HuH-7 (cell line): ENCODE measurements around the gene PAIP1.
A peak's percentile ranks its signal among the peaks of the same experiment; 100 is the strongest.
"Not testable (repeated sequence)": the region's sequence is repeated elsewhere in the genome, so short reads cannot be mapped to it uniquely, and the experiment has no call there.

Experiments
- DNase-seq: peaks from one replicate; pipeline ENCODE4 v3.0.0; 2011; ENCODE audit warnings: low spot score

The PAIP1 gene

DNA sequence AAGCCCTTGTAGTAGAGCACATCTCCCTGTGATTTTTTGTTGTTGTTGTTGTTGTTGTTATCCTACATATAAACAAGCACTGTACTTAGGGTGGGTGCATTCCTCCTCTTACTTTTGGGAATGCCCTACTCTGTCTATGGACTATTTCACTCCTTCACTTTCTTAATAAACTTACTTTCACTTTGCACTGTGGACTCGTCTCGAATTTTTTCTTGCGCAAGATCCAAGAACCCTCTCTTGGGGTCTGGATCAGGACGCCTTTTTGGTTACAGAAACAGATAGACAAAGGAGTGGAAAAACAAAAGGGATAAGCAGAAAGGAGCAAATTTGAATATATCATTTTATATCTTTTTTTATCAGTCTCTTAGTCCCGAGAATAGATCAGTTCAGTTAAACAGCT, 14.4 kb upstream of the PAIP1 start:
- no peak for DNase-seq

DNA sequence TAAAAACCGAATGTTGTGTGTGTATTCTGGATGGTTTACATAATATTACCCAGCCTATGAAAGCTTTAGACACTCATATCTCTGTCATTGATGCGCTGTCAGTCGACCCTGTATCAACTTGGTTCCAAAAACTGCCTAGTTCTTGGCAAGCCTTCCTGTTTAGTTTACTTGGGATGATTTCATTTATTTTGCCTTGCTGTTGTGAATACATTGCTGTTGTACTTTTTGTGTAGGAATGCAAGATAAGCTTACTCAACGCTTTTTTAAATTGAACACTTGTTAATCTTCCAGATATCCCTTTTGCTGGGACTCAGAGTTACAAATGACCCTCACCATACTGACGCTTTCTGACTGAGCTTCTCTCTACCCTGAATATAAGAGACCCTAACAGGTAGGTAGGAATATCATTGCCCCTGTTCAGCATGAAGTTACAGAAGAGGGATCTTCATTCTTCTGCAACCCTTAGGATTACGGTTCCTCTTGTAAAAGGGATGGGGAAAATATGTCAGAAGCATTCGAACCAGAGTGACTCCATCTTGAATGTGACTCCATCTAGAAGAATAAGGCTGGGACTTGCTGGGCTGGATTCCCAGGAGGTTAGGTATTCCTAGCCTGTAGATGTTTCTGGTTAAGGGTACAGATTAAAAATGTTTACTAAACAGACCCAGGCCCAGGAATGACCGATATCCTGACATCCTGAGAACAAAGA, 13.7 kb upstream of the PAIP1 start:
- DNase-seq, result no peak

DNA sequence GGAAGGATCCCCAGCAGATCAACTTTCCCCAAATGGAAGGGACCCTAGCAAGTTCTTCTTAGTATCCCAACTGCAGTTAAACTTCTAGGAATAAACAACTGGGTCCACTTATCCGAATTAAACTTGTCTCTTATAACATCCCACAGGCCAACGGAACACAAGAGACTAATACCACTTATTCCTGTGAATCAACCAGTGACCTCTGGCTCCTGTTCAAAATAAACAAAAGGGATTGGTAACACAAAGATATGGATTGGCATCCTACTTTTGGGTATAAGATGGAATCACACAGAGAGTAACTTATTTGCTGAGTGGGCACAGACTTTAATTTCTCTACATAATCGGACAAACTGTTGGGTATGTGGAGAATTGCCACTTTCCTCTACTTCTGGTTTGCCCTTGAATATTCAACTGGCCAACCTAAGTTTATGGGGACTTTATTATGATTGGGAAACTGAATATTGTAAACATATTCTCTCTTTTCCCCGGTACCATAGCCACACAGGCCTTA, 12.4 kb upstream of the PAIP1 start:
- DNase-seq, result no peak

DNA sequence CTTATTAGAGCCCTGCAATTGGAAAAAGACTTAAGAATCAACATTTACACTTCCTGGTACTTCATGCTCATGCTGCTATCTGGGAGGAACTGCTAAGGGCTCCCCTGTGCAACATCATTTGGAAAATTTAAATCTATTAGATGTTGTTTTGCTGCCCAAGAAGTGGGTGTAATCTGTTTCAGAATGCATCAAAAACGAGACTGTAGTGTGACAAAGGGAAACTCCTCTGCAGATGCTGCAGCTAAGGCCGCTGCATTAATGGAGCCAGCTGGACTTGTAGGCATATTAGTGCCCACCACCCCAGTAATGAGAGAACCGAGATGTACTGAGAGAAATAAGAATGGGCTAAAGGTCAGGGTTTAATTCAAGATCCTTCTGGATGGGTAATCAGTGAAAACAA, 11.1 kb upstream of the PAIP1 start:
- DNase-seq, result no peak

DNA sequence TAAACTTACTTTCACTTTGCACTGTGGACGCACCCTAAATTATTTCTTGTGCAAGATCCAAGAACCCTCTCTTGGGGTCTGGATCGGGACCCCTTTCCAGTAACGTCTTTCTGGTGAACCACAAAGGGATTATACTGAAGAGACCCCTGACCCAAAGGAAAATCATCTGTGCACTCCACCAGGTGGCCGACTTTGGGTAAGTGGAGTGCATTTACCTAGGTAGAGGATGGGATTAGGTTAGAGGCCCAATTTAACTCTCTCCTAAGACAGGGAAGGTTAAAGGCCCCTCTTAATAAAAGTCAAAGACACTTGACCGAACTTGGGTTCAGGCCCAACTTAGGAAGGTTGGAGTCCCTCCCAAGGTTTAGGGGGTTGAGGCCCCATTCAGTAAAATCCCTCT, 8.2 kb upstream of the PAIP1 start:
- no peak for DNase-seq

DNA sequence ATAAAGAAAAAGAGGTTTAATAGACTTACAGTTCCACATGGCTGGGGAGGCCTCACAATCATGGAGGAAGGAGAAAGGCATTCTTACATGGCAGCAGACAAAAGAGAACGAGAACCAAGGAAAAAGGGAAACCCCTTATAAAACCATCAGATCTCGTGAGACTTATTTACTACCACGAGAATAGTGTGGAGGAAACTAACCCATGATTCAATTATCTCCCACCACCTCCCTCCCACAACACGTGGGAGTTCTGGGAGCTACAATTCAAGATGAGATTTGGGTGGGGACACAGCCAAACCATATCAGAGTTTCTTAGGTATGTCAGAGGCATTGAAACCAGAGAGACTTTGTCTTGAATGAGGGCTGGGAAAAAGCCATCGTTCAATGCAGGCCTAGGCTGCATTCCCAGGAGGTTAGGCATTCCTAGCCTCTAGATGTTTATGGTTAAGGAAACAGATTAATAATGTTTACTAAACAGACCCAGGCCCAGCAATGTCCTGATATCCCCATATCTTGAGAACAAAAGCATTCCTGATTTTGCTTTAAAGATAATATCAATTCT, 7.5 kb upstream of the PAIP1 start:
- DNase-seq, result no peak

DNA sequence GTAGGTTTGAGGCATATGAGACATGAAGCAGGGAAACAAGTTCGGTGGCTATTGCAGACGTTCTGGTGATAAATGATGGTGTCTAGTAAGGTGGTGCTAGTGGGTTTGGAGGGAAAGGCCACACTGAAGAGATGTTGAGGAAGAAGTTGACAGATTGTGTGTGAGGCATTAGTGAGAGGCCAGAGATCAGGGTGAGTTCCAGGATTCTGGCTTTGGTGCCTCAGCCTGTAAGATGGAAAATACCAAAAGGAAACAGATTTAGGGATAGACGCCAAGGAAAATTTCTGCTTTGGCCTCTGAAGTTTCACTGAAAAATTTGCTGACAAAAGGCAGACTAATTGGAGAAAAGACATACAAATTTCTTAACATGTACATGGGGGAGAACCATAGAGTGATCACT, 6.4 kb upstream of the PAIP1 start:
- DNase-seq, result no peak

DNA sequence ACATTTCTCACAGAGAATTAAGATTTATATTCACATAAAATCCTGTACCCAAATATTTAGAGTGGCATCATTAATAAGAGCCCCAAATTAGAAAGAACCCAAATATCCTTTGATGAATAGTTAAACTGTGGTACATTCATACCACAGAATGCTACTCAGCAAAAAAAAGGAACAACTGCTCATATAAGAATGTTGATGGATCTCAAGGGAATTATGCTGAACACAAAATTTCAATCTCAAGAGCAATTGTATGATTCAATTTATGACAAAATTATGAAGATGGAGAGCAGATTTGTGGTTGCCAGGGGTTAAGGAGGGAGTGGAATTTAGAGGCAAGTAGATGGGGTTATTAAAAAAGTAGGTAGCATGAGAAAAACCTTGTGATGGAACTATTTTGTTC, 4.5 kb upstream of the PAIP1 start:
- DNase-seq, result no peak

DNA sequence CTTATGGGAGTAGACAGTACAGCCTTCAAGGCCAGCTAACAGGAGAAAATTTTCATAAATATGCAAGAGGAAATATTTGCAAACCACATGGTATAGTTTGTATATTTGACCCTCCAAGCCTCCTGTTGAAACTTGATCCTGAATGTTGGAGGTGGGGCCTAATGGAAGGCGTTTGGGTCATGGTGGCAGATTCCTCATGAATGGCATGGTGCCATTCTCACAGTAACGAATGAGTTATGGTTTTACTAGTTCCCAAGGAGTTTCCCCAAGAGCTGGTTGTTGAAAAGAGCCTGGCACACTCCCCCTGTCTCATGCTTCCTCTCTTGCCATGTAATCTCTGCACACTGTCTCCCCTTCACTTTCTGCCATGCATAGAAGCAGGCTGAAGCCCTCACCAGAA, 3.3 kb upstream of the PAIP1 start:
- no peak for DNase-seq

DNA sequence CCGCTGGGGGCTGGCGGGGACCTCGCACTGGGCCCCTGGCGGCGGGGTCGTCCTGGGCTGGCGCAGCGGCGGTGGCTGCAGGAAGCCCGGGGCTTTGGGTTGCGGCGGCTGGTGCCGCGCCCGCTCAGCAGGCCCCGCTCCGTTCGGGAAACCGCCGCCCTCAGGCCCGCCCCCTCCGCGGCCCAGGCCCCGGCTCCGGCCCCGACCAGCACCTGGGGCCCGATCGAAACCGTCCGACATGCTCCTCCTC, 345 bp downstream of the PAIP1 start:
- DNase-seq, result not testable (repeated sequence)

DNA sequence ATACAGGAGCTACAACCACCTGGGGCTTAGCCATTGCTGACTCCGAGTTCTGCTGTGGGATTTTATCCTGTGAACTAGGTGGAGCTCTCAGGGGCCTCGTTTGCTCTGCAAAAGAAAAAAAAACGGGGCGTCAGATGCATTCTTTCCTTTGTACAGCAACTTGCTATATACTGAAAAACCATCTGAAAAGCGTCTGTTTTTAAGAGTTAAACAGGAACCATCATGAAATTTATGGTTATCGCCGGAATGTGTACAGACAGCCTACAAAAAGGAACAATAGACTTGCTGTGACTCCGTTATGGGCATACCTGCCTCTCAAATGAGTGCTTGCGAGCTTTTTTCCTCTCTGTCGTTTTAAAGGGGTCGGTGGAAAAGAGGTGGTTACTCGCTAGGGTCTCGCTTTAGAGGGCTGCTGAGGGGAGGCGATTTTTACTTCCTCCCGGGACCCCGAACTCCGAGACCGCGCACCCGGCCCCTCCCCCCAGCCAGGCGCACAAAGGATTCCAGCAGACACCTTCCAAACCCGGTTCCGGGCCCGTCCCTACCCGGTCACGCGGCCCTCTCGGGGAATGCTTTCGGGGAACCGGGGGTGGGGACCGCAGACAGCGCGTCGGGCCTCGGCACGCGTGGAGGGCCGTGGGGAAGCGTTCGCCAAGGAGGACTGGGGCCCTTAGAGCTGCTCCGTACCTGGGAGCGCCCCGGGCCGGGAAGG, 826 bp downstream of the PAIP1 start:
- peak; percentile 59 for DNase-seq

DNA sequence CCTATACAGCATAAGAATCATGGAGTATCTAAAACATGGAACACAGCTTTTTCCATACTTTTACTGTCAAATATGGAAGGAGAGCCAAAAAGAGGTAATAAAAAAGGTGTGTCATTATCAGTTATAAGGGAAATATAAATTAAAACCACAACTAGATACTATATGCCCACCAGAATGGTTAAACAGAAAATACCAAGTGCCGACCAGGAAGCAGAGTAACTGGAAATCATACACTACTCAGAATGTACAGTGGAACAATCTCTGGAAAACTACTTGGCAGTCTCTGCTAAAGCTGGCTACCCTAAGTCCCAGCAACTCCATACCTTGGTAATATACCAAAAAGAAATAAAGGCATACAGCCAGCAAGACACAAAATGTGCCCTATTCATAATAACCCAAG, 2.4 kb downstream of the PAIP1 start:
- no peak for DNase-seq

DNA sequence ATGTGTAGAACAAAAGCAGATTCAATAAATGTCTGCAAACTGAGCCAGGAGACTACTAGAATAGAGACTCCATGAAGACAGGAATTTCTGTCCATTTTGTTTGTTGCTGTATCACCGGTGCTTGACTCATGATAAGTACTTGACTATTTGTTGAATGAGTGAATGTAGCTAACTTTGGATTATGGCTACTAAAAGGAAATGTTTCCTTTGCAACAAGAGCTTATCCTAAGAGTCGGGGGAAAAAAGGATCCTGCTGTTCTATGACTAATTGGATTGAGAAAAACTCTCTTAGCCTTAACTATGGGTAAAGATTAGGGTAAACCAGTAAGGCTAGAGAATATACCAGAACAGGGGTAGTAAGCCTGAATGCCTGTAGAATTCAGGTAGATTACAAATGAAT, 3.5 kb downstream of the PAIP1 start:
- no peak for DNase-seq

DNA sequence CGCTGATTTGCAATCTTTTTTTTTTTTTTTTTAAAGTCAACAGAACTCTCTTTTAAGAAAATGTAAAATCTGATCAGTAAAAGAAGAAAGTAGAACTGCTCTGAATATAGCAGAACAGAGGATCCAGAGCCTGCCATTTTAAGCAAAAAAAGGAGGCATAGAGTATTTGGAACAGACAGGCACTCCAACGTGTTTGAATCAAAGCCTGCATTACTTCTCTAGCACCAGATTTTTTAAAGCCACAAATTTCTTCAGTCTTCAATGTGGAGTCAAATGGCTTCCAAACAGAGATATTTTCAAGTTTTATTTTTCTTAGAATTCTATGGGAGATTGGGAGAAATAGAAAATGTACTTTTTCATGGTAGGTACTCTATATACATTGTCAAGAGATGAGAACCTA, 5.1 kb downstream of the PAIP1 start:
- no peak for DNase-seq

DNA sequence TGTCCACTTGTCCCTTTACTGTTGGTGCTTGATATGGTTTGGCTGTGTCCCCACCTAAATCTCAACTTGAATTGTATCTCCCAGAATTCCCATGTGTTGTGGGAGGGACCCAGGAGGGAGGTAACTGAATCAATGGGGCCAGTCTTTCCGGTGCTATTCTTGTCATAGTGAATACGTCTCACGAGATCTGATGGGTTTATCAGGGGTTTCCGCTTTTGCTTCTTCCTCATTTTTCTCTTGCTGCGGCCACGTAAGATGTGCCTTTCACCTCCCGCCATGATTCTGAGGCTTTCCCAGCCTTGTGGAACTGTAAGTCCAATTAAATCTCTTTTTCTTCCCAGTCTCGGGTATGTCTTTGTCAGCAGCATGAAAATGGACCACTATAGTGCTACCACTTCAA, 7.6 kb downstream of the PAIP1 start:
- not testable (repeated sequence) for DNase-seq

DNA sequence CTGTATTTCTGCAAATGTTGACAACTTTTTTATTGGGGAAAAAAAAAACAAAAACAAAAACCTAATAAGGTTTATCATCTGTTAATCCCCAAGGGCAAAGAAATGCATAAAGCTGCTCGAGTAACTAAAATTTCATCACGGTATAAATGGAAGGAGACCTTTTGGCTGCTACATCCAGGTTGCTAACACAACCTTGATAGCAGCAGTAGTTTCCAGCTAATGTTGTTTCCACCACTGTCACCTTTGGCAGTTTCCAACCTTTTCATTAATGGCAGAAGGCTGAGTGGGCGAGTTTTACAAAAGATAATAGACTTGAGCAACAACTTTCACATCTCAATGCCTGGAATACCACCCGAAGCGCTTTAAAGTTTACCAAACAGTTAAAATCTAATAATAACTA, 8.5 kb downstream of the PAIP1 start:
- no peak for DNase-seq

DNA sequence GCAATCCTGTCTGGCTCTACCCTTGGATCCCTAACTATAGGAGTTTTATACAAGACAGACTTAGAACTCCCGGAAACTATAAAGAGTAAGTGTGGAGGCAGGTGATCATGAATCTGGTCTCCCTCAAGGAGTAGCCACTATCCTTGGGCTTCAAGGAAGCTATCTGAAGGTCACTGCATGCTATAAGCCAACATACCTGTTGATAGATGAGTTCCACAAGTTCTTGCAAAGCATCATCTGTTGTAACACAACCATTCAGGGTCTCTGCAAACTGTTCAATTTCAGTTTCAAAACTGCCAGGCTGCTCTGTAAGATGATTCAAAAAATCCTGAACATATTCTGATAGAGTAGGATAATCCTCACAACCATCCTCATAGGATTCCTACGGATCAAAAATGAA, 9.3 kb downstream of the PAIP1 start:
- no peak for DNase-seq

DNA sequence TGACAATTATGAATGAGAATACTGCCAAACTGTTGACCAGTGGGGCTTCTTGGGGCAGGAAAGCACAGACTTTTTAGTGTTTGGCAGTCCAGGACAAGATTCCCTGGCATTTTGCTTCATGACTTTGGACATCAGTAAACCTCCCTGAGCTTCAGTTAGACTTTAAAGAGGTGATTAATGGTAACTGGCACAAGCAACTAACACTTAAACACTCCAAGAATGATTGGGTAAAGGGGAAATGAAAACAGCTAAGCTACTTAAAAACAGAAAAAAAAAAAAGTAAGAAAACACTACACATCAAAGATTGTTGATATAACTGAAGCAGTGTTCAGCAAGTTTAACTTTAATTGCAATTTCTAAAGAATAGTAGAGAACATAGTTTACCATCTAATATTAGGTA, 13.4 kb downstream of the PAIP1 start:
- no peak for DNase-seq

DNA sequence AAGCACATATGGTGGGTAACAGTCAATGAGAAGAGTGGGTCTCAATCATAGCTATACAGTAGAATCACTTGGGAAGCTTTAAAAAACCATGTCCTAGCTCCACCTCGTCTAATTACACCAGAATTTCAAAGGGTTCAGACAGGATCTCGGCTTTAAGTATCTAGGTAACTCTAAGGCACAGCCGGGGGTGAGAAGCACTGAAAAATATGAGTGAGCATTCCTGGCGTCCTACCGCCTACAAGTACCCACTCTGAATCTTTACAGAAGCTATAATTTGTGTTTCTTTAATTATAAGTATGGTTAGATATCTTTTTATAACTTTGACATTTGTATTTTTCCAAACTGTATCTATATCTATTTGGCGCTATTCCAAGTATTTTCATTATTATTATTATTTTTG, 16.1 kb downstream of the PAIP1 start:
- no peak for DNase-seq

DNA sequence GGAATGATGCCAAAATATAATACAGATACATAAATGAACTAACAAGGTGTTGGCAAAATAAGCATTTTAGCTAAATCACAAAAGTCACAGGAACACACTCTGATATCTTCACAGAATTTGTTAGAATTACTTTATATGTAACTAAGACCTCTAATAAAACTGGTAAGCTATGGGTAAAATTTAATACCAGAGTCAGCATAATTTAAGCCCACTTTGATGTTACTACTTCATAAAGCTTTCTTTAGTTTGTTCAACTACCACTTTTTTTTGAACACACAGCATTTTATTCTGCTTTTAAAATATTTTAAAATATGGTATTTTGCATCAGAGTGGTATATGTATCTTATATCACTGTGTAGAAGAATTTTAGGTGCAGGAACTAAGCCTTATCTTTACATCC, 19.9 kb downstream of the PAIP1 start:
- no peak for DNase-seq

DNA sequence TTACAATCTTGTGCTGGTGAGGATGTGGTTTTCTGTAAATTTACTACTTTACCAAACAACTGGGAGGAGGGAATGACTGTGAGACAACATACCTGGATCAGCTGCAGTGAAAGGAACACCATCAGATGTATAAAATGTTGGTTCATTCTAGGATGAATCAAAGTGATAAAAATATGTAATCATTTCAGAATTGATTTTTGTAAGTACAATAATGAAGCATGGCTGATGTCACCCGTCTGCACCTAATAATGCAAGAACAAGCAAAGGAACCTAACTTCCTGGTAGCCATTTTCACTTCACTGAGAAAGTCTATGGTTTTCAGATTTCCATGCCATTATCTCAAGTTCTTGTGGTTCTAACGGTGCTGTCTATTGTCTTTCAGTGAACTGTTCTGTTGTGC, 23.2 kb downstream of the PAIP1 start:
- DNase-seq, result no peak

DNA sequence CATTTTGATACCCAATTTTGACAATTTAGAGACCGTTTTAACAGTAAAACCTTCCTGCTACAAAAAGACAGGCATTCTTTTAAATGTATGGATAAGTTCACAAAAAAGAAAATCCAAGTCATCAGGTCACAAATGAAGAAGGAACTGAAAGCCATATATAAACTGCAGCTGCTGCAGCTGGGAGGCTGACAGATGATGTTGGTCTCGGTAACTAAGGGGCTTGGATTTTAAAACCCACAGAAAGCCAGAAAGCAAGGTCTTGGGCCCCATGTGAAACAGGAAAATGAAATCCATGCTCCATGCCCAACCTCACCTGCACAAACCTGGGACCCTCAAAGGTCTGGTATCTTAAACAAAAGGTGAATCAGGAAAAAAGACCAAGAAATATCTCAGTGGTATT, 26.2 kb downstream of the PAIP1 start:
- no peak for DNase-seq

DNA sequence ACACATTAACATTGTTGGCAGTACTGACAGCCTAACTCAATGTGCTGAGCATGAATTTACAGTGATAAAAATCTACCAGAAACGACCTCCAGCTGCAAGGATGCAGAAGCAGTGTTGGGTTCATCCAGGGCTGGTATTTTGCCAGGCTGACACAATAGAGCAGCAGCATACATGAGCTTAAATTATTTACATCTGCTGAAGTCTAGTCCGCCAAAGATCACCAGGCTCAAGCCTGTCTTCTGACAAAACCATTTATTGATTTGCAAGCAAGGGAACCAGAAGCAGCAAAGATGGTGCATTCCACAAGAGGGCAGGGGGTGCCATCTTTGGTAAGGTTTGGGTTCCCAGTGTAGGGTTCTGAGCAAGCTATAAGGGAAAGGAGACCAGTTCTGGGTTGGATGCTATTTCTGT, 33.2 kb downstream of the PAIP1 start:
- no peak for DNase-seq

DNA sequence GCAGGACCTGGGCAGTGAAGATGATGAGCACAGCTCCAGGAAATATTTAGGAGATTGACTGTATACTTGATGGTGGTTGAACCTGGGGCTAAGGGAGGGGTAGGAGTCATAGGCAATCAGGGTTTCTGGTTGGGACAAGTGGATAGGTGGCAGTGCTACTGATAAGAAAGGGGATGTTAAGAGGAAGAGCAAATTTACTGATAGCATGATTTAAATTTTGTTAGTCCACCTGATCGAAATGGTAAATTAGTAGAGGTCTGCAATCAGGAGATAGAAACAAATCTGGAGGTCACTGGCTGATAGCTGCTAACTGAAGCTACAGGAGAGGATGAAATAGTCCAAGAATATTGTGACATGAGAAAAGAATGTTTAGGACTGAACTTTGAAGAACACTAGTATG, 36.3 kb downstream of the PAIP1 start:
- no peak for DNase-seq
